ENCODE measurements around the gene RPL19.

RPL19 gene

GRCh38 chr17:39170558-39170957, 29.5 kb upstream of the RPL19 start:
- TF ChIP-seq, protein P1, sequence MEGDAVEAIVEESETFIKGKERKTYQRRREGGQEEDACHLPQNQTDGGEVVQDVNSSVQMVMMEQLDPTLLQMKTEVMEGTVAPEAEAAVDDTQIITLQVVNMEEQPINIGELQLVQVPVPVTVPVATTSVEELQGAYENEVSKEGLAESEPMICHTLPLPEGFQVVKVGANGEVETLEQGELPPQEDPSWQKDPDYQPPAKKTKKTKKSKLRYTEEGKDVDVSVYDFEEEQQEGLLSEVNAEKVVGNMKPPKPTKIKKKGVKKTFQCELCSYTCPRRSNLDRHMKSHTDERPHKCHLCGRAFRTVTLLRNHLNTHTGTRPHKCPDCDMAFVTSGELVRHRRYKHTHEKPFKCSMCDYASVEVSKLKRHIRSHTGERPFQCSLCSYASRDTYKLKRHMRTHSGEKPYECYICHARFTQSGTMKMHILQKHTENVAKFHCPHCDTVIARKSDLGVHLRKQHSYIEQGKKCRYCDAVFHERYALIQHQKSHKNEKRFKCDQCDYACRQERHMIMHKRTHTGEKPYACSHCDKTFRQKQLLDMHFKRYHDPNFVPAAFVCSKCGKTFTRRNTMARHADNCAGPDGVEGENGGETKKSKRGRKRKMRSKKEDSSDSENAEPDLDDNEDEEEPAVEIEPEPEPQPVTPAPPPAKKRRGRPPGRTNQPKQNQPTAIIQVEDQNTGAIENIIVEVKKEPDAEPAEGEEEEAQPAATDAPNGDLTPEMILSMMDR (IDR thresholded peaks at IDR 0.05), result no peak
- Histone ChIP-seq H2AFZ (no peak overlapping the region), H3K9me3 (ENCODE audit: control insufficient read depth, low read length) (no peaks in the 10 kb centered on the region), H3K4me2 (ENCODE audit: low read length) (no peak overlapping the region), H3K9ac (no peak overlapping the region), H3K36me3 (ENCODE audit: control insufficient read depth, insufficient read depth, low read length) (no peaks in the 10 kb centered on the region), H3K4me3 (ENCODE audit: low read depth, low read length) (no peak overlapping the region), H3K4me1 (no peaks in the 10 kb centered on the region), H3K79me2 (no peaks in the 10 kb centered on the region), H3K27me3 (ENCODE audit: control insufficient read depth, insufficient read depth, low read length) (no peaks in the 10 kb centered on the region), H3K27ac (no peak overlapping the region)

DNA sequence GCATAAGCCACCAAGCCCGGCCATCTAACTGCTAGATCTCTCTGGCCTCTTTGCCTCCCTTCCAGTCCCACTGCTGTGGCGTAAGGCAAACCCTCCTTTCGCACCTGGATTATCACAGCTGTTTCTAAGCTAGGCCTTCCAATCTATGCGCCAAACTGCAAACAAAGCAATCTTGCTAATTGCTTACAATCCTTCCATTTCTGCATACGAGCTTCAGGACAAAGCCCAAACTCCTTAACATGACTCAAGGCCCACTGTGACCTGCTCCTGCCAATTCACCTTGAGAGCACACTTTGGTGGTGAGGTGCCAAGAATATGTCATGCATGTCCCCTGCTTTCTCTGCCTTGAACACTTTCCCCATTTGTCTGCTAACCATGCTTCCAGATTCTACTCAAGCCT, 28.1 kb upstream of the RPL19 start:
- Histone ChIP-seq H3K4me1 (no peaks in the 10 kb centered on the region), H3K4me2 (ENCODE audit: low read length) (no peak overlapping the region), H3K9me3 (ENCODE audit: control insufficient read depth, low read length) (no peaks in the 10 kb centered on the region), H3K27me3 (ENCODE audit: control insufficient read depth, insufficient read depth, low read length) (no peaks in the 10 kb centered on the region), H3K27ac (no peak overlapping the region), H3K36me3 (ENCODE audit: control insufficient read depth, insufficient read depth, low read length) (no peaks in the 10 kb centered on the region), H3K79me2 (no peaks in the 10 kb centered on the region), H3K4me3 (ENCODE audit: low read depth, low read length) (no peak overlapping the region), H3K9ac (no peak overlapping the region), H2AFZ (no peak overlapping the region)
- TF ChIP-seq, protein P1 (IDR thresholded peaks at IDR 0.05), result no peak

DNA sequence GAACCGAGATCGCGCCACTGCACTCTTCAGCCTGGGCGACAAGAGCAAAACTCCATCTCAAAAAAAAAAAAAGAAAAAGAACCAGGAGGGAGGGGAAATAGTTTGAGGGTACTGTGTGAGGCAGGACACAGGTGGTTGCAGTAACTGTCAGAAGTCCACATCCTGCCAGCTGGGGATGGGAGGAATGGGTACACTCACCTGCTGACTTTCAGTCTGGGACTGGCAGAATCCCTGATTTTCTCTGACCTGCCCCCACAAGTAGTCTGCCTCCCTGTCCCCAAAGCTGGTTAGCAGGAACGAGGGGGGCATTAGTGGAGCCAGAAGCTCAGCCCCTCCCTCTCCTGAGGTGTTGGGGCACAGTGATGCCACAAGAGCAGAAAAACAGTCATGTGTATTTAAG, 27.0 kb upstream of the RPL19 start:
- Histone ChIP-seq H3K9me3 (ENCODE audit: control insufficient read depth, low read length) (no peaks in the 10 kb centered on the region), H3K4me3 (ENCODE audit: low read depth, low read length) (no peak overlapping the region), H3K27me3 (ENCODE audit: control insufficient read depth, insufficient read depth, low read length) (no peaks in the 10 kb centered on the region), H2AFZ (no peak overlapping the region), H3K79me2 (no peaks in the 10 kb centered on the region), H3K4me2 (ENCODE audit: low read length) (no peak overlapping the region), H3K9ac (no peak overlapping the region), H3K4me1 (no peaks in the 10 kb centered on the region), H3K36me3 (ENCODE audit: control insufficient read depth, insufficient read depth, low read length) (no peaks in the 10 kb centered on the region), H3K27ac (no peak overlapping the region)
- TF ChIP-seq, protein P1 (IDR thresholded peaks at IDR 0.05), result no peak

GRCh38 chr17:39173526-39174274, 26.4 kb upstream of the RPL19 start:
- Histone ChIP-seq H3K4me2 (ENCODE audit: low read length) (no peak overlapping the region), H3K9ac (no peak overlapping the region), H3K36me3 (ENCODE audit: control insufficient read depth, insufficient read depth, low read length) (no peaks in the 10 kb centered on the region), H3K4me3 (ENCODE audit: low read depth, low read length) (no peak overlapping the region), H2AFZ (no peak overlapping the region), H3K27me3 (ENCODE audit: control insufficient read depth, insufficient read depth, low read length) (no peaks in the 10 kb centered on the region), H3K9me3 (ENCODE audit: control insufficient read depth, low read length) (no peaks in the 10 kb centered on the region), H3K79me2 (no peaks in the 10 kb centered on the region), H3K4me1 (no peaks in the 10 kb centered on the region), H3K27ac (no peak overlapping the region)
- TF ChIP-seq, protein P1 (IDR thresholded peaks at IDR 0.05), result no peak
